OCI-LY7 (cell line): ENCODE results near the gene CRMP1.

ENCODE experiments used
- CTCF ChIP-seq: fragments of 200-600 bp; sonication (generic); conservative IDR thresholded peaks from 2 replicates; pipeline ENCODE4 v1.5.1; 2014; ENCODE audit warnings: mild to moderate bottlenecking, antibody characterized with exemption, low read length, moderate library complexity, mixed read lengths
- EZH2phosphoT487 ChIP-seq: fragments of 200-600 bp; sonication (generic); IDR thresholded peaks from 2 replicates; pipeline ENCODE4 v1.6.1; 2018; ENCODE audit warnings: low read depth, borderline replicate concordance, mild to moderate bottlenecking, mixed run types, antibody characterized with exemption, low read length, moderate library complexity, mixed read lengths

DNA sequence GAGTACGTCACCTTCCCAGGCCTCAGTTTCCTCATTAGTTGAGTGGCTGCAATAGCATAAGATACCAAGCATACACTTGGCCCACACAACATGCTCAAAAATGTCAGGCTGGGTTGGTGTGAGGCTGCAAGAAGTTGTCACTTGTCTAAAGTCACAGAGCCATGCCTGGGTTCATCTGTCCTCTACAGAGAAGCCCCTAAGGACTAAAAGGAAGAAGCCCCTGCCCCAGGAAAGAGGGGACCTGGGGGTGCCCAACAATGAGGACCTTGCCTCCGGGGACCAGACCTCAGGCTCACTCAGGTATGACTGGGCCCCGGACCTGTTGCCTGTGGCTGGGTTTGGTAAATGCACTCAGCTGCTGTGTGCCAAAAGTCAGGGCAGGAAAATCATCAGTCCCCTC is 82.7 kb downstream of the CRMP1 start:
- TF ChIP-seq EZH2phosphoT487 (no peak), CTCF (no peak)
